Pancreas (tissue), 10 donors: ENCODE results near the gene DLD. TPM values are rescaled to one million over a fixed set of nuclear protein-coding genes. Genes with fewer than 3 reads are reported as not detected.

Experiments
- ATAC-seq, 4 donors: fragments of 200-7000 bp; cut with Tn5 transposase; one replicate each; pipeline versions ENCODE4 v1.8.0 to v1.9.1; 2020; ENCODE audit warnings: mild to moderate bottlenecking in 4 of 4, moderate library complexity in 4 of 4
- DNase-seq, 6 donors: peaks; one replicate each; pipeline ENCODE4 v3.0.0-alpha.2; 2020
- FAIRE-seq: peaks from 2 replicates; lab custom pipeline; 2012; peaks lifted over from hg19 to GRCh38; lab: Jason Lieb, UNC
- H3K27ac ChIP-seq, 4 donors: fragments of 200-600 bp; sonication (generic); 1 replicate in 3 of 4; 2 replicates in 1 of 4; pipeline versions ENCODE4 v1.5.0 to v1.8.0; 2020
- H3K27me3 ChIP-seq, 4 donors: fragments of 200-600 bp; one replicate each; pipeline ENCODE4 v1.8.0; 2021
- H3K36me3 ChIP-seq, 3 donors: fragments of 200-600 bp; sonication (generic) in 1 of 3; one replicate each; pipeline versions ENCODE4 v1.5.0 to v1.8.0; 2020 to 2021
- H3K4me1 ChIP-seq, 3 donors: fragments of 200-600 bp; one replicate each; pipeline ENCODE4 v1.8.0; 2021
- H3K4me3 ChIP-seq, 4 donors: fragments of 200-600 bp; sonication (generic) in 2 of 4; one replicate each; pipeline versions ENCODE4 v1.5.0 to v1.8.0; 2020 to 2021
- H3K9me3 ChIP-seq, 4 donors: fragments of 200-600 bp; one replicate each; pipeline ENCODE4 v1.8.0; 2021
- WGBS, 2 donors: extraction: QIAGEN DNeasy Blood & Tissue Kit; methylation state at CpG; one replicate each; pipeline ENCODE4 v1.1.7; 2013; 5-methylcytosine and 5-hydroxymethylcytosine counted together
- intact Hi-C, 3 donors: fragments of 100-400 bp; cut with DNase I; formaldehyde crosslinking; loops; one replicate each; pipeline versions ENCODE4 v1.11.1 to v1.14.2; 2022
- polyA plus RNA-seq, 2 donors: library from polyadenylated mRNA; stranded (reverse); fragments of 200-250 nt; gene quantifications; one replicate each; pipeline ENCODE4 v1.2.3, GENCODE V29; 2013
- total RNA-seq, 6 donors: library from RNA; stranded (reverse); fragmentation: NEBNext Ultra II Directional in 4 of 6; extraction: Animal tissue kit (Norgen Biotek cat#: 25700) in 4 of 6; gene quantifications; one replicate each; pipeline versions ENCODE4 v1.2.1 to v1.2.4, GENCODE V29; 2021 to 2023
- TF ChIP-seq, protein P1 (sequence below), 4 donors: fragments of 200-600 bp; sonication (generic) in 3 of 4; IDR thresholded peaks; one replicate each; pipeline versions ENCODE4 v1.5.0 to v1.8.0; 2021; ENCODE audit warnings: antibody characterized with exemption in 4 of 4
- donor health status: healthy with polysubstance abuse.
- donor health status: DM: no; HTN: no; CAD: no; lungs with moderate emphysema.
- donor health status: DM: no; HTN: no; CAD: no.
- donor health status: control.
- donor health status: control.
- donor health status: Bipolar disorder and iron deficiency.
- donor health status: DM: yes; HTN: yes; CAD: no.
- donor health status: DM: no; HTN: no; CAD: no.
- donor health status: DM: no; HTN: no; CAD: no.
- donor health status: DM: yes; HTN: yes; CAD: no.

Gene DLD
- total and polyA plus RNA-seq, 8 donors: 8.2 to 43.0 (median 34.1) TPM

DNA sequence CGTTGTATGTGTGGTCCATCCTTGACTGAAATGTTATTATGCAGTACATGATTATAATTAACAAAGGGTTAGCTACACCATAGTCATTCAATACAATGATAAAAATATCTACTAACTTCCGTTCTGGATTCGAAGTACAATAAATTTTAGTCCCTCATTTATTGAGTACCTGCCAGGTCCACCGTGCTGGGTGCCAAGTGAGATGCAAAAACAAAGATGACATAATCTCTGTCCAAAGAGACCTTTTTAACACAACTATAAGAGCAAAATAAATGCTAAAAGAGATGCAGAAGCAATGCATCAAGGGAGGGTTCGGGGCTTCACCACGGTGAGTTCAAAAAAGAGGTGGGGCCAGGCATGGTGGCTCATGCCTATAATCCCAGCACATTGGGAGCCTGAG lies 78.9 kb downstream of the DLD start:
- ATAC-seq (no peak), FAIRE-seq (no peak), DNase-seq (no peak)
- Histone ChIP-seq H3K4me1 (peaks cover 4 to 14% (median 10%) of the 10 kb centered on the region in 3 donors), H3K27me3 (no peaks in the 10 kb centered on the region), H3K36me3 (peaks cover 0 to 10% (median 5%) of the 10 kb centered on the region in 3 donors), H3K9me3 (no peaks in the 10 kb centered on the region), H3K27ac (no peak overlapping the region), H3K4me3 (no peak overlapping the region)
- 65 to 67% methylated on average over 6 of the region's 6 CpGs for WGBS, 2 donors
- TF ChIP-seq, protein P1, sequence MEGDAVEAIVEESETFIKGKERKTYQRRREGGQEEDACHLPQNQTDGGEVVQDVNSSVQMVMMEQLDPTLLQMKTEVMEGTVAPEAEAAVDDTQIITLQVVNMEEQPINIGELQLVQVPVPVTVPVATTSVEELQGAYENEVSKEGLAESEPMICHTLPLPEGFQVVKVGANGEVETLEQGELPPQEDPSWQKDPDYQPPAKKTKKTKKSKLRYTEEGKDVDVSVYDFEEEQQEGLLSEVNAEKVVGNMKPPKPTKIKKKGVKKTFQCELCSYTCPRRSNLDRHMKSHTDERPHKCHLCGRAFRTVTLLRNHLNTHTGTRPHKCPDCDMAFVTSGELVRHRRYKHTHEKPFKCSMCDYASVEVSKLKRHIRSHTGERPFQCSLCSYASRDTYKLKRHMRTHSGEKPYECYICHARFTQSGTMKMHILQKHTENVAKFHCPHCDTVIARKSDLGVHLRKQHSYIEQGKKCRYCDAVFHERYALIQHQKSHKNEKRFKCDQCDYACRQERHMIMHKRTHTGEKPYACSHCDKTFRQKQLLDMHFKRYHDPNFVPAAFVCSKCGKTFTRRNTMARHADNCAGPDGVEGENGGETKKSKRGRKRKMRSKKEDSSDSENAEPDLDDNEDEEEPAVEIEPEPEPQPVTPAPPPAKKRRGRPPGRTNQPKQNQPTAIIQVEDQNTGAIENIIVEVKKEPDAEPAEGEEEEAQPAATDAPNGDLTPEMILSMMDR (IDR thresholded peaks at IDR 0.05): no peak
- intact Hi-C loops: no loop called here

Other genes starting within 250 kb of the DLD start
- gene SLC26A4, start 230.4 kb upstream of the DLD start, total RNA-seq: 1 to 10 TPM in 1 of 6 donors, under 1 TPM in 5; 0.15 to 1.0 (median 0.44) TPM
- 1 to 10 TPM in 1 of 2 donors, under 1 TPM in 1; 0.72 to 2.0 TPM for gene SLC26A4, start 230.4 kb upstream of the DLD start, polyA plus RNA-seq
- 10 to 100 TPM in 5 of 6 donors, 1 to 10 TPM in 1; 9.4 to 15.3 (median 11.1) TPM for gene CBLL1, start 147.0 kb upstream of the DLD start, total RNA-seq
- 1 to 10 TPM; 3.5 to 5.4 TPM for gene CBLL1, start 147.0 kb upstream of the DLD start, polyA plus RNA-seq
- gene SLC26A3, start 88.0 kb upstream of the DLD start, total RNA-seq: 1 to 10 TPM in 1 of 6 donors, under 1 TPM in 1, not detected in 4; 0.23 to 1.1 TPM
- gene SLC26A3, start 88.0 kb upstream of the DLD start, polyA plus RNA-seq: under 1 TPM in 1 of 2 donors, not detected in 1; 0.34 TPM
- gene LAMB1, start 112.0 kb downstream of the DLD start, total RNA-seq: 100 to 1,000 TPM in 3 of 6 donors, 10 to 100 TPM in 3; 25.5 to 169 (median 101) TPM
- gene LAMB1, start 112.0 kb downstream of the DLD start, polyA plus RNA-seq: 100 to 1,000 TPM; 137 to 167 TPM
- under 1 TPM; 0.22 to 0.78 (median 0.50) TPM for gene LAMB4, start 239.2 kb downstream of the DLD start, total RNA-seq
- gene LAMB4, start 239.2 kb downstream of the DLD start, polyA plus RNA-seq: under 1 TPM; 0.40 to 0.72 TPM